Common myeloid progenitor, CD34-positive (primary cell): ENCODE results near the gene WDR1.

Experiments
- CTCF ChIA-PET: fragments of 350-600 bp; sonication (Branson Sonifier 250); formaldehyde crosslinking; loops from one replicate; lab custom pipeline; 2021; ENCODE audit warnings: antibody characterized with exemption; lab: Charles Lee
- POLR2A ChIA-PET: fragments of 350-600 bp; sonication (Branson Sonifier 250); formaldehyde crosslinking; loops from one replicate; lab custom pipeline; 2021; ENCODE audit warnings: antibody characterized with exemption; lab: Charles Lee
- DNase-seq, 3 donors: peaks; one replicate each; pipeline versions ENCODE4 v3.0.0 to v3.0.0-alpha.2; 2013
- H3K27ac ChIP-seq, 2 experiments: 1 replicate in 1 of 2; 2 replicates in 1 of 2; pipeline ENCODE4 v1.7.0; 2013; ENCODE audit warnings: inconsistent platforms in 2 of 2, low read length in 2 of 2, mild to moderate bottlenecking in 2 of 2, low read depth in 1 of 2, moderate library complexity in 1 of 2; ENCODE audit not compliant: severe bottlenecking in 2 of 2, insufficient read depth in 1 of 2, poor library complexity in 1 of 2
- H3K27me3 ChIP-seq, 5 experiments: replicated peaks in 2 of 5; 1 replicate in 3 of 5; 2 replicates in 2 of 5; pipeline versions ENCODE4 v1.6.1 to v1.7.0; 2013; ENCODE audit warnings: low read length in 4 of 5, mild to moderate bottlenecking in 2 of 5, moderate library complexity in 2 of 5, inconsistent platforms in 1 of 5; ENCODE audit not compliant: insufficient read depth in 5 of 5, control insufficient read depth in 4 of 5
- H3K36me3 ChIP-seq, 4 experiments: 1 replicate in 2 of 4; 2 replicates in 2 of 4; pipeline versions ENCODE4 v1.6.1 to v1.7.0; 2013; ENCODE audit warnings: low read length in 3 of 4, control low read depth in 1 of 4, mild to moderate bottlenecking in 1 of 4; ENCODE audit not compliant: control insufficient read depth in 4 of 4, insufficient read depth in 4 of 4
- H3K4me1 ChIP-seq, 4 experiments: 1 replicate in 3 of 4; 2 replicates in 1 of 4; pipeline versions ENCODE4 v1.6.1 to v1.7.1; 2013; ENCODE audit warnings: low read length in 3 of 4, mild to moderate bottlenecking in 3 of 4, control low read depth in 1 of 4, inconsistent platforms in 1 of 4, moderate library complexity in 1 of 4; ENCODE audit not compliant: control insufficient read depth in 4 of 4, insufficient read depth in 4 of 4; ENCODE audit errors: control extremely low read depth in 1 of 4
- H3K4me3 ChIP-seq, 7 experiments: 1 replicate in 4 of 7; 2 replicates in 3 of 7; pipeline versions ENCODE4 v1.5.1 to v1.7.0; 2013; ENCODE audit warnings: mild to moderate bottlenecking in 7 of 7, low read length in 6 of 7, moderate library complexity in 6 of 7, inconsistent platforms in 2 of 7, low read depth in 2 of 7, control low read depth in 1 of 7; ENCODE audit not compliant: insufficient read depth in 4 of 7, control insufficient read depth in 1 of 7; ENCODE audit errors: extremely low read depth in 1 of 7
- H3K9me3 ChIP-seq, 5 experiments: 1 replicate in 4 of 5; 2 replicates in 1 of 5; pipeline versions ENCODE4 v1.6.1 to v1.7.1; 2013; ENCODE audit warnings: low read length in 4 of 5, mild to moderate bottlenecking in 2 of 5, inconsistent platforms in 1 of 5, low read depth in 1 of 5, moderate library complexity in 1 of 5; ENCODE audit not compliant: control insufficient read depth in 4 of 5, insufficient read depth in 2 of 5; ENCODE audit errors: control extremely low read depth in 1 of 5
- WGBS: methylation state at CpG from one replicate; pipeline ENCODE4 v1.1.5; 2013; ENCODE audit not compliant: insufficient coverage; 5-methylcytosine and 5-hydroxymethylcytosine counted together

Gene WDR1

GRCh38 chr4:10160281-10160856, 43.8 kb upstream of the WDR1 start:
- DNase-seq = peak; percentile 66 to 83 (median 83)
- ChIA-PET CTCF (interaction anchor here (0.6 to 12.8 kb wide), 30 partner anchors 9 to 995 kb away, joined by 3 to 211 read pairs (median 4); partner anchors contain the start of gene WDR1), POLR2A (interaction anchor here (0.8 kb wide), 1 partner anchor 75 kb away, joined by 3 read pairs; no protein-coding TSS in a partner anchor)
- Histone ChIP-seq H3K27ac (no peak overlapping the region), H3K27me3 (no peaks in the 10 kb centered on the region), H3K36me3 (no peaks in the 10 kb centered on the region), H3K9me3 (no peaks in the 10 kb centered on the region), H3K4me1 (peaks cover 0 to 7% (median 0%) of the 10 kb centered on the region in 4 experiments), H3K4me3 (no peak overlapping the region)
- 46% methylated on average over 5 of the region's 7 CpGs for WGBS

- Histone ChIP-seq H3K27me3 (no peaks in the 10 kb centered on the region), H3K4me1 (peaks cover 0 to 7% (median 0%) of the 10 kb centered on the region in 4 experiments), H3K27ac (no peak overlapping the region), H3K4me3 (no peak overlapping the region), H3K36me3 (no peaks in the 10 kb centered on the region), H3K9me3 (no peaks in the 10 kb centered on the region)
- ChIA-PET CTCF (interaction anchor here (0.6 to 12.8 kb wide), 25 partner anchors 8 to 1243 kb away, joined by 3 to 211 read pairs (median 5); partner anchors contain the start of gene WDR1), POLR2A (no interaction called here)
- DNase-seq = no peak
Measured at GRCh38 chr4:10159671-10160070, 43.1 kb upstream of the WDR1 start.

DNA sequence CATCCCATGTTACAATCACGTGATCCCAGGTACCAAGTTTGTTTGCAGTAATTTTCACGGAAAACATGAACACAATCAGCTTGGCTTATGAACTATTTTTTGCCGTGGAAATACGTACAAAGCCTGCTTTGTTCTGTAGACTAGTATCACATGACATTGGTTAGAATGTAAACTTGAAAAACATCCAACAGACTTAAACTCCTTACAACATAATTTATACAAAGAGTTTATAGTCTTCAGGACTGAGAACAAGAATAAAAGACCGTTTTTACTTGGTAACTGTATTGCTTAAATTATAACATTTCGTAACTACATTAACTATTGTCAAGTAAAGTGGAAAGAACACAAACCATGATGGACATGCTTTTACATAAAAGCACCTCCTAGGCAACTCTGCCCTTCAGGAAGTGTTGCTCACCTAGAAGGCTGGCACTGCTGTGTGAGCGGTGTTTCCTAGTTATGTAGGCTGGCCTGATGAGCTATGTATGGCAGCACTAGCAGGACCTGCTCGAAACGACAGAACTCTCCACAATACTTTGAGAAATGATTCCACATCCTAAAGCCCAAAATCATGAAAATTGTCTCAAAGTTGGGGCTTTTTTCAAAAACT, 41.8 kb upstream of the WDR1 start:
- CTCF ChIA-PET = interaction anchor here (0.8 to 12.8 kb wide), 22 partner anchors 10 to 395 kb away, joined by 3 to 211 read pairs (median 6); partner anchors contain the start of gene WDR1
- H3K36me3 ChIP-seq = no peaks in the 10 kb centered on the region
- H3K4me3 ChIP-seq = no peak overlapping the region
- 70% methylated on average over 2 of the region's 9 CpGs for WGBS
- POLR2A ChIA-PET = interaction anchor here (0.6 to 1.0 kb wide), 2 partner anchors 10 to 41 kb away, joined by 3 to 4 read pairs; partner anchors contain the start of gene WDR1
- no peak for DNase-seq
- H3K9me3 ChIP-seq = no peaks in the 10 kb centered on the region
- H3K27me3 ChIP-seq = no peaks in the 10 kb centered on the region
- no peak overlapping the region for H3K27ac ChIP-seq
- H3K4me1 ChIP-seq = peaks cover 0 to 7% (median 0%) of the 10 kb centered on the region in 4 experiments

DNA sequence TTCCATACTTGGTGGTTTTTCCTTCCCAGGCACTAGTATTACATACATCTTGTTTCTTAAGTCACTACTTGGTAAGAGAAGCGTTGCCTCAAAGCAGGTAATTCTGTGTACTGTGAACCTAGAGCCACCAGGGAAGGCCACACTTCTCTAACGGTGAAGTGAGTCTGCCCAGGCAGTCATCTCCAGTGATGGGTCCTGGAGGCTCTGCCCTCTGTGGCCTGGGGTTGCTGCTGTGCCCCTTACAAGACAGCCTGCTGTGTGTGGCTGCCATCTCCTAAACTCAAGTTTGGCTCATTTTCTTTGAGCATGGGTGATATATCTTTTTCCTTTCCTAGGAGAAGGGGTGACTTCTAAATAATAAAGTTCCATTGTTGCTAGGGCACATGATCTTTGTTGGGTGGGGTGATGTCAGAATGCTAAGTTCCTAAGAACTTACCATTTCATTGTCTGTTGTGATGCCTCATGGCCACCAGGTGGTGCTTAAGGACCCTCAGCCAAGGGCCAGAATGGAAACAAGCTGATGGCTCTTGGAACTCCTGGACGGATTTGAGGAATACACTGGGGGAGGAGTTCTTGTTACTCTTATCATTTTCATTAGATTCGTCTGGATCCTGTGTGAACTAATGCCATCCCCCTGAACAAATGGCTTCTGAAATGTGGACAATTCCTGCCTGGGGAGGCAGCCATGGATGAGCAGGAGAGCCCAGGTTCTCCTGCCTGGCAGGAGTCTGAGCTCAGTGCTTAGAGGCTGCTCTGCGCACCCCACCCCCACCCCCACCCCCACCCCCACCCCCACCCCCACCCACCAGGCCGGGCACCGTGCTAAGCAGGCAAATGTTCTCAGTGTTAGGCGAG, 41.1 kb upstream of the WDR1 start:
- Histone ChIP-seq H3K4me1 (peaks cover 0 to 7% (median 0%) of the 10 kb centered on the region in 4 experiments), H3K27me3 (no peaks in the 10 kb centered on the region), H3K27ac (no peak overlapping the region), H3K4me3 (no peak overlapping the region), H3K9me3 (no peaks in the 10 kb centered on the region), H3K36me3 (no peaks in the 10 kb centered on the region)
- peak; percentile 67 to 77 (median 75) for DNase-seq
- CTCF ChIA-PET = interaction anchor here (1.1 to 12.8 kb wide), 17 partner anchors 9 to 396 kb away, joined by 3 to 211 read pairs (median 6); partner anchors contain the start of gene WDR1
- POLR2A ChIA-PET = interaction anchor here (0.6 to 1.0 kb wide), 2 partner anchors 9 to 41 kb away, joined by 3 to 4 read pairs; partner anchors contain the start of gene WDR1
- WGBS = 74% methylated on average over 6 of the region's 8 CpGs

DNA sequence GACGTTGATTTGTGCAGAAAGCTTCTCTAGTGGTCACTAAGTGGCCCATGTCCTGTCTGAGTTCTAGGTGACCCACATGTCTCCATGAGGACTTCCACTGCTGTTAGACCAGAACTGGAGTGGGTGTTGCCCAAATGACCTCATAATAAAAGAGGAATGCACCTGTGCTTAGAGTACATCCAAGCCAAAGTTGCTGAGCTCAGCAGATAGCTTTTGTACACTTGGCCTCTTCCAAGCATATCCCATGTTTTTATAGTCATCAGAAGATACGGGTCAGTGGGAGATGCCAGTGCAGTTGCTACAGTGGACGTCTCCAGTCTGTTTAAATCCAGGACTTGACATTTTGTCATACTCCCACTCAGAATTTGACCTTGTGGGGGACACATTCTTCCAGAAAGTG, 37.6 kb upstream of the WDR1 start:
- no peaks in the 10 kb centered on the region for H3K36me3 ChIP-seq
- no peak overlapping the region for H3K27ac ChIP-seq
- no peaks in the 10 kb centered on the region for H3K27me3 ChIP-seq
- H3K4me3 ChIP-seq = no peak overlapping the region
- CTCF ChIA-PET = interaction anchor here (1.2 to 12.8 kb wide), 7 partner anchors 8 to 250 kb away, joined by 3 to 211 read pairs (median 6); no protein-coding TSS in a partner anchor
- POLR2A ChIA-PET = no interaction called here
- H3K4me1 ChIP-seq = peaks cover 0 to 7% (median 0%) of the 10 kb centered on the region in 4 experiments
- H3K9me3 ChIP-seq = no peaks in the 10 kb centered on the region
- no peak for DNase-seq
- 86% methylated on average over 3 of the region's 3 CpGs for WGBS

DNA sequence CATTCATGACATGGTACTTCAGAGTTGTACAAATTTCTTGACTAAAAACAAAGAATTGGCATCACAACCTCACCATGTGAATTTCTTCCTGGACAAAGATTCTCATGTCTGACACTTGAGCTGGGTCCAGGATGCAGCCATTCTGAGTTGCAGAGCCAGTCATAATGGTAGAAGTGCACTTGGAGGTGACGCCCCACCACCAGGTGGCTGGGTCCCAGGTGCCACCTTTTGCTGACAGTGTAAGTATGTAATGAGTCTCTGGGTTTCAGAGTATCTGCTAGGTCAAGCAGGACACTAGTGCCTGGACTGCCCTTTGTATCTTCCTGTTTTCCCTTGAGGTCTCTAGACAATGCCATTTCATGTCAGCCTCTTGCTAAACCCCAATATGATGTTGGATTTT, 36.6 kb upstream of the WDR1 start:
- POLR2A ChIA-PET = no interaction called here
- no peak overlapping the region for H3K27ac ChIP-seq
- WGBS = no CpG with 5 or more reads among the region's 1 CpG
- no peaks in the 10 kb centered on the region for H3K9me3 ChIP-seq
- no peaks in the 10 kb centered on the region for H3K27me3 ChIP-seq
- H3K4me3 ChIP-seq = no peak overlapping the region
- H3K36me3 ChIP-seq = no peaks in the 10 kb centered on the region
- DNase-seq = no peak
- peaks cover 0 to 5% (median 0%) of the 10 kb centered on the region in 4 experiments for H3K4me1 ChIP-seq
- CTCF ChIA-PET = interaction anchor here (1.0 to 11.8 kb wide), 6 partner anchors 9 to 252 kb away, joined by 3 to 211 read pairs (median 4); no protein-coding TSS in a partner anchor
